GM12872 (cell line): Measurements from ENCODE around the gene LRCOL1.

ENCODE experiments used
- TF ChIP-seq, protein P1 (sequence below): IDR thresholded peaks from 3 replicates; pipeline ENCODE4 v1.5.1; 2011; ENCODE audit warnings: low read depth, mild to moderate bottlenecking, low read length, moderate library complexity; ENCODE audit not compliant: insufficient read depth

Gene LRCOL1

DNA sequence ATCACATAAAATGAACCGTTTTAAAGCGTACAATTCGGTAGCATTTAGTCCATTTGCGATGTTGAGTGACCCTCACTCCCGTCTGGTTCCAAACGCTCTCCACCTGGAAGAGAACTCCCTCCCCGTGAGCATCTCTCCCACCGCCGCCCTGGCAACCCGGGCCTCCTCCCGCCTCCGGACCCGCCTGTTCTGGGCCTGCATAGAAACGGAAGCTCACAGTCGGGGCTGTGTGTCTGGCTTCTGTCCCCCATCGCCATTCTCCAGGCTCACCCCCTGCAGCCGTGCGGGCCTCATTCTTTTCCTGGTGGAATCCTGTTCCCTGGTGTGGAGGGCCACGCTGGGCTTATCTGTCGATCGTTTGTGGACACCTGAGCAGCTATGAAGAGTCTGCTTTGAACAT is 17.3 kb downstream of the LRCOL1 start:
- TF ChIP-seq, protein P1, sequence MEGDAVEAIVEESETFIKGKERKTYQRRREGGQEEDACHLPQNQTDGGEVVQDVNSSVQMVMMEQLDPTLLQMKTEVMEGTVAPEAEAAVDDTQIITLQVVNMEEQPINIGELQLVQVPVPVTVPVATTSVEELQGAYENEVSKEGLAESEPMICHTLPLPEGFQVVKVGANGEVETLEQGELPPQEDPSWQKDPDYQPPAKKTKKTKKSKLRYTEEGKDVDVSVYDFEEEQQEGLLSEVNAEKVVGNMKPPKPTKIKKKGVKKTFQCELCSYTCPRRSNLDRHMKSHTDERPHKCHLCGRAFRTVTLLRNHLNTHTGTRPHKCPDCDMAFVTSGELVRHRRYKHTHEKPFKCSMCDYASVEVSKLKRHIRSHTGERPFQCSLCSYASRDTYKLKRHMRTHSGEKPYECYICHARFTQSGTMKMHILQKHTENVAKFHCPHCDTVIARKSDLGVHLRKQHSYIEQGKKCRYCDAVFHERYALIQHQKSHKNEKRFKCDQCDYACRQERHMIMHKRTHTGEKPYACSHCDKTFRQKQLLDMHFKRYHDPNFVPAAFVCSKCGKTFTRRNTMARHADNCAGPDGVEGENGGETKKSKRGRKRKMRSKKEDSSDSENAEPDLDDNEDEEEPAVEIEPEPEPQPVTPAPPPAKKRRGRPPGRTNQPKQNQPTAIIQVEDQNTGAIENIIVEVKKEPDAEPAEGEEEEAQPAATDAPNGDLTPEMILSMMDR, result no peak

DNA sequence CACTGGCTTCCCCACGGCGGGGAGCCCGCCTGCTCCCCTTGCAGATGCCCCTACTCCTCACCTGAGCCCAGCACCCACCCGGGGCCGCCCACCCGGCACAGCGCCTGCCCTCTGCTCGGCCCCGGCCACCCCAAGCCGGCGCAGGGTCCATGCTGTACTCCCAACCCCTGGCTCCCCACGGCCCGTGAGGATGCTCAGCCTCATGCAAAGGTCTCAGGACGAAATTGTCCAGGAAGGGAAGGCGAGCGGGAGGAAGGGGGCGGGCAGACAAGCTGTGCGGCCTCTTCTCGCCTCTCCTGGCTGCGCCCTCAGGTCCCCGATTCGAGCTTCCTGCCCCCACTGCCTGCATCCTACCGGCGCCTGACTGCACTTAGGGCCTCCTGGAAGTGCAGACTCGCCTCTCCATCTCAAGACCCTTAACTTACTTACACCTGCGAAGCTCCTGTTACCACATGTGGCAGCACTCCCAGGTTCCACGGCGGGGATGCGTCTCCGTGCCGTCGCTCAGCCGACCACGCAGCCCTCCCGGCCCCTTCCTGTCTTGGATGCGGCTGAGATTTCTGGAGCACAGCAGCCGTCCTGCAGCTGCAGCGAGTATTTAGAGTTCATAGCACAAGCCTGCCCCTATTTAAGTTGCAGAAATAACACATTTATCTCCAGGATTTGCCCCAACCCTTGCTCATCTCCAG is 18.0 kb downstream of the LRCOL1 start:
- TF ChIP-seq, protein P1, result no peak

DNA sequence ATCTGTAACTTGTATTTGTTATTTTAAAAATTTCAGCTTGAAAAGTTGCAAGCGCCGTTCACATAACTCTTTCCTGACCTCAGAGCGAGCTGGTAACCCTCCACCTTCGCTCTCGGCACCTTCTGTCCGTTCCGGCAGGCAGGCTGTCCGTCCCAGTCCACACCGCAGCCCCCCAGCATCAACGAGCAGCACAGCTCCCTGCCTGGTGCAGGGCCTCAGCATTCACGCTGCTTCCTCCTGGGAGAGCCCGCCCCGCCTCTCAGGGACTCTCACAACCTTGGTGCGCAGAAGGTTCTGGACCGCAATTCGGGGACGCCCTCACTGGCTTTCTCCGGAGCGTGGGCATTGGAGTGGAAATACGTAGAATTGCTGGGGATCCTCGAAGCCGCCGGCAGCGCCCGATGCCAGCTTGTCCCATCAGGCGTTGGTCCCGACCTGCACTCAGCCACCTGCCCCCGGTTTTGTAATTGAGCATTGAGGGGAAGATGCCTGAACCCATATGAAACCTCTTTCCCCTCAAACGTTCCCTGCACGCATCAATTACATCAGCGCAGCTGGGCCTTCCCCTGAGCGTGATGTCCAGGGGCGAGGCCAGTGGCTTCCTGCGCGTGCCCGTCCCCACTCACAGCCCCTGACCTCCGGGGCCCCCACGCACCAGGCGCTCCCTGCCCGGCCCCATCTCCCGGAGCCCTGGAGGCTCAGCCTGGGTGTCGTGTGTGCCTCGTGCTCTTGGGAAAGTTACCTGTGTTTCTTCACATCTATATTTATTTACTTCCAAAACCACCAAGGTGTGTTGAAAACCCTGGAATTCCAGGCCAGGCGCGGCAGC is 19.1 kb downstream of the LRCOL1 start:
- TF ChIP-seq, protein P1, result no peak

DNA sequence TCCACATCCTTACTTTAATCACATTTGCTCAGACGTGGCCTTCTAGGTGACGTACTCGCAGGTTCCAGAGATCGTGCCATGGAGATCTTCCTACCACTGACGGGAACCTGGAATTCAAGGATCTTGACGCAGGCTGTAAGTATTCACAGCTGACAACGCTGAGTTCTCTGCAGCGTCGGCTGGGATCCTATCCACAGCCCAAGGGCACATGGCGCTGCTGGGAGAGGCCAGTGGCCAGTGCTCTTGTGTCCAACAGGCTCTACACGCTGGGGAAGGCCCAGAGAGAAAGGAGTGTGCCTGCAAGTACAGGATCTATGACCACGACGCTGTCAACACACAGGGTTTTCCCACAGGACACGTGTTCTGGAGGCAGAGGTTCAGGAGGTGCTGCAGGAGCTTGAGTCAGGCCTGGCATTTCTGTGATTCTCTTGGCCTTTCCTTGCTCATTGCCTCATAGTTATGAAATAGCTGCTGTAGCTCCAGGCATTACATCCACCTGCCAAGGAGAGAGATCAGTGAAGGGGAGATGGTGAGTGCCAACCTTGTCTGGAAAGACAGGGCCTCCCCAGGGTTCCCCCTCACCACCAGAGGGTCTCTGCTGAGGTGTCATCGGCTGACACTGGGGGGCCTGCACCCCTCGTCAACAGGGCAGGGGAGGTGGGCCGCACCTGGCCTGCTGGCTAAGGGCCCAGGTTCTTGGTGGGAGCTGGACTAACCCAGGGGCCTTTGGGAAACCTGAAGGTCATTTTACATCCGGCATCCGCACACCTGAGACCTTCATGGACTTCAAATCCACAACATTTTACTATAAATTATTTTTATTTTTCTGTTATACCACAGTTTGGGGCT is 21.3 kb downstream of the LRCOL1 start:
- TF ChIP-seq, protein P1, result no peak

DNA sequence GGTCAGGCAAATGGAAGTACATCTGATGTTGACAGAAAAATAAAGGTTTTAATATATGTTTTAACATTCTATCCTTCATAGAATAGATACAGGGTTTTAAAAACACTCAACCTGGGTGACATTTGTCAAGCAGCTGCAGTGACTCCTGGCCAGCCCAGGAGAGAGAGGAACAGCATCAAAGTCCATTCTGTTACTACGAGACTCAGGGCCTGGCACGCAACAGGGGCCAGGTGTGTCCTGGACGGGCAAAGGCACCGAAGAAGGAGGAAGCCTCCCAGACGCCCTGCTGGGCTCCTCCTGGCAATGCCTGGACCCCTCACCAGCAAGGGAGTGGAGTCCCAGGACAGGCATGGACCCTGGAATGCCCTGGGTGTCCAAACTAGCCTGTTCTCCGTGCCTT is 22.1 kb downstream of the LRCOL1 start:
- TF ChIP-seq, protein P1, result no peak

DNA sequence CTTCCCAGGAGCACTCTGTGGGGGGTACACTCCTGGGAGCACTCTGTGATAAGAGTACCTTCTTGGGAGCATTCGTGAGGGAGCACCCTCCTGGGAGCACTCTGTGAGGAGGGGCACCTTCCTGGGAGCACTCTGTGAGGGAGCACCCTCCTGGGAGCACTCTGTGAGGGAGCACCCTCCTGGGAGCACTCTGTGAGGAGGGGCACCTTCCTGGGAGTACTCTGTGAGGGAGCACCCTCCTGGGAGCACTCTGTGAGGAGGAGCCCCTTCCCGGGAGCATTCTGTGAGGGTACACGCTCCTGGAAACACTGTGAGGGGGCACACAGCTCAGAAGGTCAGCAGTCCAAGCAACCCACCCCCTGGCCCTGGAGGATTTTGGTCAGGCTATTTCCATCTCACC is 22.6 kb downstream of the LRCOL1 start:
- TF ChIP-seq, protein P1, result no peak

DNA sequence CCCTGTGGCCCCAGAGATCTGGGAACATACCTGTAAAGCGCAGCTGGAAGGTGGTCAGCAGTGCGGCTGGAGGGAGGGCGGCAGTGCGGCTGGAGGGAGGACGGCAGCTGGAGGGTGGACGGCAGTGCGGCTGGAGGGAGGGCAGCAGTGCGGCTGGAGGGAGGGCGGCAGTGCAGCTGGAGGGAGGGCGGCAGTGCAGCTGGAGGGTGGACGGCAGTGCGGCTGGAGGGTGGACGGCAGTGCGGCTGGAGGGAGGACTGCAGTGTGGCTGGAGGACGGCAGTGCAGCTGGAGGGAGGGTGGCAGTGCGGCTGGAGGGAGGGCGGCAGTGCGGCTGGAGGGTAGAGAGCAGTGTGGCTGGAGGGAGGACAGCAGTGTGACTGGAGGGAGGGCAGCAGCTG is 23.5 kb downstream of the LRCOL1 start:
- TF ChIP-seq, protein P1, result no peak
